Mesenchymal stem cell (in vitro differentiated cells and primary cell): ENCODE results near the gene OR52N1.
A peak's percentile ranks its signal among the peaks of the same experiment; 100 is the strongest.

ENCODE experiments used
- DNase-seq: peaks from one replicate; pipeline ENCODE4 v3.0.0-alpha.2; 2013
- H2AFZ ChIP-seq: one replicate; pipeline ENCODE4 v1.6.1; 2013; ENCODE audit warnings: low read depth, mild to moderate bottlenecking, control low read depth, inconsistent platforms, low read length, moderate library complexity
- H2AK5ac ChIP-seq: 2 replicates; pipeline ENCODE4 v1.6.1; 2013; ENCODE audit warnings: low read length, moderate library complexity, mild to moderate bottlenecking, inconsistent platforms; ENCODE audit not compliant: severe bottlenecking
- H2BK120ac ChIP-seq: one replicate; pipeline ENCODE4 v1.6.1; 2013; ENCODE audit warnings: low read depth, mild to moderate bottlenecking, inconsistent platforms, low read length, moderate library complexity
- H2BK12ac ChIP-seq, 2 experiments: one replicate each; pipeline ENCODE4 v1.6.1; 2013; ENCODE audit warnings: inconsistent platforms in 2 of 2, low read length in 2 of 2, mild to moderate bottlenecking in 2 of 2, moderate library complexity in 2 of 2, control low read depth in 1 of 2
- H2BK15ac ChIP-seq: one replicate; pipeline ENCODE4 v1.6.1; 2013; ENCODE audit warnings: mild to moderate bottlenecking, low read depth, inconsistent platforms; ENCODE audit not compliant: poor library complexity, severe bottlenecking
- H2BK5ac ChIP-seq: 2 replicates; pipeline ENCODE4 v1.6.1; 2013; ENCODE audit warnings: low read depth, mild to moderate bottlenecking, low read length, control low read depth, inconsistent platforms; ENCODE audit not compliant: poor library complexity, severe bottlenecking
- H3K14ac ChIP-seq, 2 experiments: one replicate each; pipeline ENCODE4 v1.6.1; 2013; ENCODE audit warnings: inconsistent platforms in 2 of 2, low read length in 2 of 2, control low read depth in 1 of 2, mild to moderate bottlenecking in 1 of 2, moderate library complexity in 1 of 2
- H3K18ac ChIP-seq, 2 experiments: one replicate each; pipeline ENCODE4 v1.6.1; 2013; ENCODE audit warnings: inconsistent platforms in 2 of 2, low read length in 2 of 2, control low read depth in 1 of 2, low read depth in 1 of 2, mild to moderate bottlenecking in 1 of 2
- H3K23ac ChIP-seq, 2 experiments: one replicate each; pipeline ENCODE4 v1.6.1; 2013; ENCODE audit warnings: inconsistent platforms in 2 of 2, low read length in 2 of 2, mild to moderate bottlenecking in 2 of 2, moderate library complexity in 2 of 2, control low read depth in 1 of 2
- H3K27ac ChIP-seq: 2 replicates; pipeline ENCODE4 v1.5.1; 2013; ENCODE audit warnings: mild to moderate bottlenecking, moderate library complexity, low read length, control low read depth, inconsistent platforms; ENCODE audit not compliant: poor library complexity, severe bottlenecking
- H3K27me3 ChIP-seq, 2 experiments: 2 replicates each; pipeline versions ENCODE4 v1.6.1 to v1.7.0; 2013; ENCODE audit warnings: low read length in 2 of 2, mild to moderate bottlenecking in 2 of 2, moderate library complexity in 2 of 2, control low read depth in 1 of 2, inconsistent platforms in 1 of 2; ENCODE audit not compliant: control insufficient read depth in 1 of 2, insufficient read depth in 1 of 2
- H3K36me3 ChIP-seq, 2 experiments: 2 replicates each; pipeline versions ENCODE4 v1.6.1 to v1.7.0; 2013; ENCODE audit warnings: low read length in 2 of 2, control low read depth in 1 of 2, inconsistent platforms in 1 of 2, low read depth in 1 of 2, mild to moderate bottlenecking in 1 of 2; ENCODE audit not compliant: insufficient read depth in 2 of 2, control insufficient read depth in 1 of 2
- H3K4ac ChIP-seq, 2 experiments: one replicate each; pipeline ENCODE4 v1.6.1; 2013; ENCODE audit warnings: inconsistent platforms in 2 of 2, low read length in 2 of 2, mild to moderate bottlenecking in 2 of 2, moderate library complexity in 2 of 2, control low read depth in 1 of 2, low read depth in 1 of 2
- H3K4me1 ChIP-seq: 2 replicates; pipeline ENCODE4 v1.6.1; 2013; ENCODE audit warnings: low read depth, low read length, control low read depth; ENCODE audit not compliant: control insufficient read depth, insufficient read depth
- H3K4me2 ChIP-seq: 2 replicates; pipeline ENCODE4 v1.6.1; 2013; ENCODE audit warnings: low read length, mild to moderate bottlenecking, inconsistent platforms; ENCODE audit not compliant: poor library complexity, severe bottlenecking
- H3K4me3 ChIP-seq, 2 experiments: 2 replicates each; pipeline versions ENCODE4 v1.5.1 to v1.7.0; 2013; ENCODE audit warnings: low read length in 2 of 2, mild to moderate bottlenecking in 2 of 2, control low read depth in 1 of 2, low read depth in 1 of 2; ENCODE audit not compliant: insufficient read depth in 1 of 2
- H3K79me1 ChIP-seq: replicated peaks from 2 replicates; pipeline ENCODE4 v1.6.1; 2013; ENCODE audit warnings: mild to moderate bottlenecking, control low read depth, low read length, inconsistent platforms; ENCODE audit not compliant: poor library complexity, severe bottlenecking
- H3K9ac ChIP-seq: 2 replicates; pipeline ENCODE4 v1.7.0; 2013; ENCODE audit warnings: mild to moderate bottlenecking, low read length, moderate library complexity
- H3K9me3 ChIP-seq: 2 replicates; pipeline ENCODE4 v1.7.0; 2013; ENCODE audit warnings: mild to moderate bottlenecking, low read length; ENCODE audit not compliant: control insufficient read depth
- H4K8ac ChIP-seq: one replicate; pipeline ENCODE4 v1.6.1; 2013; ENCODE audit warnings: inconsistent platforms, mild to moderate bottlenecking, low read length, moderate library complexity
- H4K91ac ChIP-seq: one replicate; pipeline ENCODE4 v1.6.1; 2013; ENCODE audit warnings: mild to moderate bottlenecking, low read length, inconsistent platforms
- WGBS: methylation state at CpG from one replicate; pipeline ENCODE4 v1.1.7; 2013; ENCODE audit warnings: mixed read lengths; 5-methylcytosine and 5-hydroxymethylcytosine counted together

The OR52N1 gene

DNA sequence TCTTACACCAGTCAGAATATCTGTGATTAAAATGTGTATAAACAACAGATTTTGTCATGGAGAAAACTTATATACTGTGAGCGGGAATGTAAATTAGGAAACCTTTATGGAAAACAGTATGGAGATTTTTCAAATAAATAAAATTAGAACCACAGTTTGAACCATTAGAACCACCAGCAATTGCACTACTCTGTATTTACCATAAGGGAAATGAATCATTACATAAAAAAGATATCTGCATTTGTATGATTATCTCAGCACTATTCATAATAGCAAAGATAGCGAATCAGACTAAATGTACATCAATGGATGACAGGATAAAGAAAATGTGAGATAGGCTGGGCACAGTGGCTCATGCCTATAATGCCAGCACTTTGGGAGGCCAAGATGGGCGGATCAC, 44.5 kb downstream of the OR52N1 start:
- H3K18ac ChIP-seq = no peak overlapping the region
- H2BK120ac ChIP-seq = no peak overlapping the region
- no peak overlapping the region for H2AFZ ChIP-seq
- no peak overlapping the region for H4K91ac ChIP-seq
- H3K4ac ChIP-seq = no peak overlapping the region
- H2BK15ac ChIP-seq = no peak overlapping the region
- no peak overlapping the region for H3K9ac ChIP-seq
- no peaks in the 10 kb centered on the region for H3K36me3 ChIP-seq
- no CpG with 5 or more reads among the region's 3 CpGs for WGBS
- no peaks in the 10 kb centered on the region for H3K4me1 ChIP-seq
- no peaks in the 10 kb centered on the region for H3K27me3 ChIP-seq
- H3K27ac ChIP-seq = no peak overlapping the region
- peaks cover 4% of the 10 kb centered on the region for H3K9me3 ChIP-seq
- H3K23ac ChIP-seq = no peak overlapping the region
- H2BK5ac ChIP-seq = no peak overlapping the region
- no peak for DNase-seq
- H3K79me1 ChIP-seq = no peaks in the 10 kb centered on the region
- H2BK12ac ChIP-seq = no peak overlapping the region
- no peak overlapping the region for H4K8ac ChIP-seq
- no peak overlapping the region for H2AK5ac ChIP-seq
- H3K4me2 ChIP-seq = no peak overlapping the region
- no peak overlapping the region for H3K4me3 ChIP-seq
- H3K14ac ChIP-seq = no peak overlapping the region

DNA sequence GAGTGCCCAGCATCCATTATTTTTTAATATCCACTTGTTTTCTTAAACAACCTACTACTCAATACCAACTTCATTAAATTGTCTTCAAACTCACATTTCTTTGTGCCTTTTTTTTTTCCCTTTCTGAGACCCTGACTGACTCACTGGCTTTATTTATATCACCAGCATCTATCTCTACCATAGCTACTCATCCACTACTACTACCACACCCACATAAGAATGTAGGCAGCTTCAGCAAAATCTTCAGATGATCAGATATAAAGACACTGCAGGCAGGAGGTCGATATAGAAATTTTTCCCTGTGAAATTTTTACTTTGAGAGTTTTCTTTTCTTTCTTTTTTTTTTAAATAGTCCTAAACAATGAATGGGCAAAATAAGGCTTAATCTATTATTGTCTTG, 52.6 kb downstream of the OR52N1 start:
- no peak overlapping the region for H2AFZ ChIP-seq
- no peaks in the 10 kb centered on the region for H3K36me3 ChIP-seq
- H3K4me2 ChIP-seq = no peak overlapping the region
- H3K27ac ChIP-seq = no peak overlapping the region
- H3K4ac ChIP-seq = no peak overlapping the region
- peaks cover 1% of the 10 kb centered on the region for H3K4me1 ChIP-seq
- H3K9ac ChIP-seq = no peak overlapping the region
- no peak overlapping the region for H2BK15ac ChIP-seq
- peaks cover 0 to 5% of the 10 kb centered on the region in 2 experiments for H3K27me3 ChIP-seq
- no CpG with 5 or more reads among the region's 1 CpG for WGBS
- H2AK5ac ChIP-seq = no peak overlapping the region
- no peak for DNase-seq
- H2BK120ac ChIP-seq = no peak overlapping the region
- no peak overlapping the region for H4K8ac ChIP-seq
- H3K18ac ChIP-seq = no peak overlapping the region
- H3K4me3 ChIP-seq = no peak overlapping the region
- no peak overlapping the region for H2BK12ac ChIP-seq
- no peak overlapping the region for H3K14ac ChIP-seq
- H4K91ac ChIP-seq = no peak overlapping the region
- no peak overlapping the region for H2BK5ac ChIP-seq
- H3K23ac ChIP-seq = no peak overlapping the region
- peaks cover 8% of the 10 kb centered on the region for H3K9me3 ChIP-seq
- H3K79me1 ChIP-seq = no peaks in the 10 kb centered on the region

DNA sequence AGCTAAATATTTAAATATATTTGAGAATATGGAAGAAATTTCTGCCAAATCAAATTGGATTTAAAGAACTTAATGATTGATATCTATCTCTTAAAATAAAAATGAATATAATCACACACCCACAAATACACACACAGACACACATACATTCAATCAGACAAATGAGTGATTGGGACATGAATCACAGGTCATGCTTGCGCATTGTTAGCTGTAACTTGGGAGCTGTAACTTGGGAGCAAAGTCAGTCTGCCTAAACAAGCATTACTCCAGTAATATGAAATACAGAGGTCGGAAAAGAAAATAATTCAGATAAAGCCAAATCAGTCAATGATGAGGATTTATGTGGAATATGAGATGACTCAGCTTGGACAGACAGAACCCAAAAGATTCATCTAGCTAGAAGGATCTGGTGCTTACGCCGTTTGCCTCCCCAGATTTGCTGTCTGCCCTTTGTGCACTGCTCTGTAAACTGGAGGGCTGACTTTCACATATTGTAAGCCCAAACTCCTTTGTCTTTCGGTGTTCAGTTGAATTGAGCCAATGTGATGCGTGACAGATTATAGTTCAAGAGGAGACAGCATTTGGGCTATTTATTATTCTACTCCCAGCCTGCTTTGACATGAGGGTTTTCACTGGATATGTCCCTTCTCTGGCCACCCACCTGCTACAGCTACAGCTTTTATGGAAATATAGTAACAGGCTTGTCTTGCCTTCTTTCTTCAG, 53.2 kb downstream of the OR52N1 start:
- no peak overlapping the region for H3K23ac ChIP-seq
- no peak overlapping the region for H2AK5ac ChIP-seq
- no peaks in the 10 kb centered on the region for H3K36me3 ChIP-seq
- WGBS = 83% methylated on average over 6 of the region's 6 CpGs
- no peak overlapping the region for H3K9ac ChIP-seq
- no peak overlapping the region for H2BK12ac ChIP-seq
- H3K27me3 ChIP-seq = peaks cover 0 to 5% of the 10 kb centered on the region in 2 experiments
- H2AFZ ChIP-seq = no peak overlapping the region
- H2BK5ac ChIP-seq = no peak overlapping the region
- H3K9me3 ChIP-seq = peaks cover 8% of the 10 kb centered on the region
- no peak overlapping the region for H3K14ac ChIP-seq
- no peak overlapping the region for H4K8ac ChIP-seq
- H3K4me3 ChIP-seq = no peak overlapping the region
- no peaks in the 10 kb centered on the region for H3K79me1 ChIP-seq
- peaks cover 1% of the 10 kb centered on the region for H3K4me1 ChIP-seq
- no peak overlapping the region for H3K27ac ChIP-seq
- H3K18ac ChIP-seq = no peak overlapping the region
- no peak overlapping the region for H4K91ac ChIP-seq
- H3K4ac ChIP-seq = no peak overlapping the region
- H2BK120ac ChIP-seq = no peak overlapping the region
- H3K4me2 ChIP-seq = no peak overlapping the region
- no peak for DNase-seq
- no peak overlapping the region for H2BK15ac ChIP-seq

DNA sequence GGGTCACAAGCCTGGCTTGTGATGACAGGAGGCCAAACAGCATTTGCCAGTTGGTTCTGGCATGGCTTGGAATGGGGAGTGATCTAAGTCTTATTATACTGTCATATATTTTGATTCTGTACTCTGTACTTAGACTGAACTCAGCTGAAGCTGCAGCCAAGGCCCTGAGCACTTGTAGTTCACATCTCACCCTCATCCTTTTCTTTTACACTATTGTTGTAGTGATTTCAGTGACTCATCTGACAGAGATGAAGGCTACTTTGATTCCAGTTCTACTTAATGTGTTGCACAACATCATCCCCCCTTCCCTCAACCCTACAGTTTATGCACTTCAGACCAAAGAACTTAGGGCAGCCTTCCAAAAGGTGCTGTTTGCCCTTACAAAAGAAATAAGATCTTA, 54.0 kb downstream of the OR52N1 start:
- H3K18ac ChIP-seq = no peak overlapping the region
- no peak overlapping the region for H2BK15ac ChIP-seq
- H3K9ac ChIP-seq = no peak overlapping the region
- no peak overlapping the region for H3K4me2 ChIP-seq
- H3K9me3 ChIP-seq = peaks cover 8% of the 10 kb centered on the region
- H4K91ac ChIP-seq = no peak overlapping the region
- H4K8ac ChIP-seq = no peak overlapping the region
- peak overlapping the region in 1 of 2 experiments; percentile 5 for H3K14ac ChIP-seq
- H3K27ac ChIP-seq = no peak overlapping the region
- no peak overlapping the region for H3K23ac ChIP-seq
- H3K36me3 ChIP-seq = no peaks in the 10 kb centered on the region
- peaks cover 0 to 5% of the 10 kb centered on the region in 2 experiments for H3K27me3 ChIP-seq
- H2AK5ac ChIP-seq = no peak overlapping the region
- H2BK12ac ChIP-seq = no peak overlapping the region
- no peaks in the 10 kb centered on the region for H3K79me1 ChIP-seq
- H2BK5ac ChIP-seq = no peak overlapping the region
- no peak overlapping the region for H2BK120ac ChIP-seq
- no peak for DNase-seq
- H3K4ac ChIP-seq = no peak overlapping the region
- H3K4me1 ChIP-seq = peaks cover 1% of the 10 kb centered on the region
- H3K4me3 ChIP-seq = no peak overlapping the region
- no peak overlapping the region for H2AFZ ChIP-seq
